GM18858 (cell line): ENCODE results near the gene TTC34.
"Not testable (repeated sequence)": the region's sequence is repeated elsewhere in the genome, so short reads cannot be mapped to it uniquely, and the experiment has no call there.

ENCODE experiments used
- ATAC-seq: cut with Tn5 transposase; IDR thresholded peaks from one replicate; pipeline ENCODE4 v1.9.1; 2021; ENCODE audit not compliant: unreplicated experiment

TTC34 gene

DNA sequence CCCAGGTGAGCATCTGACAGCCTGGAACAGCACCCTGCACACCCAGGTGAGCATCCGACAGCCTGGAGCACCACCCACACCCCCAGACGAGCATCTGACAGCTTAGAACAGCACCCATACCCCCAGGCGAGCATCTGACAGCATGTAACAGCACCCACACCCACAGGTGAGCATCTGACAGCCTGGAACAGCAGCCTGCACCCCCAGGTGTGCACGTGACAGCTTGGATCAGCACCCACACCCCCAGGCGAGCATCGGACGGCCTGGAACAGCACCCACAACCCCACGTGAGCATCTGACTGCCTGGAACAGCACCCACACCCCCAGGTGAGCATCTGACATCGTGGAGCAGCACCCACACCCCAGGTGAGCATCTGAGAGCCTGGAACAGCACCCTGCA lies 116.6 kb downstream of the TTC34 start:
- not testable (repeated sequence) for ATAC-seq

DNA sequence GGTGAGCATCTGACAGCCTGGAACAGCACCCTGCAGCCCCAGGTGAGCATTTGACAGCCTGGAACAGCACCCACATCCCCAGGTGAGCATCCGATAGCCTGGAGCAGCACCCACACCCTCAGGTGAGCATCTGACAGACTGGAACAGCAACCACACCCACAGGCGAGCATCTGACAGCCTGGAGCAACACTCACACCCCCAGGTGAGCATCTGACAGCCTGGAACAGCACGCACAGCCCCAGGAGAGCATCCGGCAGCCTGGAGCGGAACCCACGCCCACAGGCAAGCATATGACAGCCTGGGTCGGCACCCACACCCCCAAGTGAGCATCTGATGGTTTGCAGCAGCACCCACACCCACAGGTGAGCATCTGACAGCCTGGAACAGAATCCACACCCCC lies 117.5 kb downstream of the TTC34 start:
- not testable (repeated sequence) for ATAC-seq

DNA sequence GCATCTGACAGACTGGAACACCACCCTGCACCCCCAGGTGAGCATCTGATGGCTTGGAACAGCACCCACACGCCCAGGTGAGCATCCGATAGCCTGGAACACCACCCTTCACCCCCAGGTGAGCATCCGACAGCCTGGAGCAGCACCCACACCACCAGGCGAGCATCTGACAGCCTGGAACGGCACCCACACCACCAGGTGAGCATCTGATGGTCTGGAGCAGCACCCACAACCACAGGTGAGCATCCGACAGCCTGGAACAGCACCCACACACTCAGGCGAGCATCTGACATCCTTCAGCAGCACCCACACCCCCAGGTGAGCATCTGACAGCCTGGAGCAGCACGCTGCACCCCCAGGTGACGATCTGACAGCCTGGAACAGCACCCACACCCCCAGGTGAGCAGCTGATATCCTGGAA lies 118.2 kb downstream of the TTC34 start:
- not testable (repeated sequence) for ATAC-seq

DNA sequence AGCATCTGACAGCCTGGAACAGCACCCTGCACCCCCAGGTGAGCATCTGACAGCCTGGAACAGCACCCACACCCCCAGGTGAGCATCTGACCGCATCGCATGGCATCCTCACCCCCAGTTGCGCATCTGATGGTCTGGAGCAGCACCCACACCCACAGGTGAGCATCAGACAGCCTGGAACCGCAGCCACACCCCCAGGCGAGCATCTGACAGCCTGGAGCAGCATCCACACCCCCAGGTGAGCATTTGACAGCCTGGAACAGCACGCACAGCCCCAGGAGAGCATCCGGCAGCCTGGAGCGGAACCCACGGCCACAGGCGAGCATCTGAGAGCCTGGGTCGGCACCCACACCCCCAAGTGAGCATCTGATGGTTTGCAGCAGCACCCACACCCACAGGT lies 118.6 kb downstream of the TTC34 start:
- ATAC-seq: not testable (repeated sequence)

DNA sequence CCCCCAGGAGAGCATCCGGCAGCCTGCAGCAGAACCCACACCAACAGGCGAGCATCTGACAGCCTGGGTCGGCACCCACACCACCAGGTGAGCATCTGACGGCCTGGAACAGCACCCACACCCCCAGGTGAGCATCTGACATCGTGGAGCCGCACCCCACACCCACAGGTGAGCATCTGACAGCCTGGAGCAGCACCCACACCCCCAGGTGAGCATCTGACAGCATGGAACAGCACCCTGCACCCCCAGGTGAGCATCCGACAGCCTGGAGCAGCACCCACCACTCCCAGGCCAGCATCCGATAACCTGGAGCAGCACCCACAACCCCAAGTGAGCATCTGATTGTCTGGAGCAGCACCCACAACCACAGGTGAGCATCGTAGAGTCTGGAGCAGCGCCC lies 124.8 kb downstream of the TTC34 start:
- ATAC-seq: not testable (repeated sequence)

DNA sequence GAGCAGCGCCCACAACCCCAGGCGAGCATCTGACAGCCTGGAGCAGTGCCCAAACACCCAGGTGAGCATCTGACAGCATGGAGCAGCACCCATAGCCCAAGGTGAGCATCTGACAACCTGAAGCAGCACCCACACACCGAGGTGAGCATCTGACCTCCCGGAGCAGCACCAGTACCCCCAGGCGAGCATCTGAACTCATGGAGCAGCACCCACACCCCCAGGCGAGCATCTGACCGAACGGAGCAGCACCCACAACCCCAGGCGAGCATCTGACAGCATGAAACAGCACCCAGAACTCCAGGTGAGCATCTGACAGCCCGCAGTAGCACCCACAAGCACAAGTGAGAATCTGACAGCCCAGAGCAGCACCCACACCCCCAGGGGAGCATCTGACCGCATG lies 129.8 kb downstream of the TTC34 start:
- ATAC-seq: not testable (repeated sequence)

DNA sequence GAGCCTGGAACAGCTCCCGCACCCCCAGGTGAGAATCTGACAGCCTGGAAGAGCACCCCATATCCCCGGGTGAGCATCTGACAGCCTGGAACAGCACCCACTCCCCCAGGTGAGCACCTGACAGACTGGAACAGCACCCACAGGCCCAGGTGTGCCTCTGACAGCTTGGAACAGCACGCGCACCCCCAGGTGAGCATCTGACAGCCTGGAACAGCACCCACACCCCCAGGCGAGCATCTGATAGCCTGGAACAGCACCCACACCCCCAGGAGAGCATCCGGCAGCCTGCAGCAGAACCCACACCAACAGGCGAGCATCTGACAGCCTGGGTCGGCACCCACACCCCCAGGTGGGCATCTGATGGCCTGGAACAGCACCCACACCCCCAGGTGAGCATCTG lies 141.7 kb downstream of the TTC34 start:
- not testable (repeated sequence) for ATAC-seq

DNA sequence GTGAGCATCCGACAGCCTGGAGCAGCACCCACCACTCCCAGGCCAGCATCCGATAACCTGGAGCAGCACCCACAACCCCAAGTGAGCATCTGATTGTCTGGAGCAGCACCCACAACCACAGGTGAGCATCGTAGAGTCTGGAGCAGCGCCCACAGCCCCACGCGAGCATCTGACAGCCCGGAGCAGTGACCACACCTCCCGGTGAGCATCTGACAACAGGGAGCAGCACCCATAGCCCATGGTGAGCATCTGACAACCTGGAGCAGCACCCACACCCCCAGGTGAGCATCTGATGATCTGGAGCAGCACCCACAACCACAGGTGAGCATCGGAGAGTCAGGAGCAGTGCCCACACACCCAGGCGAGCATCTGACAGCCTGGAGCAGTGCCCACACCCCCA lies 143.6 kb downstream of the TTC34 start:
- not testable (repeated sequence) for ATAC-seq

DNA sequence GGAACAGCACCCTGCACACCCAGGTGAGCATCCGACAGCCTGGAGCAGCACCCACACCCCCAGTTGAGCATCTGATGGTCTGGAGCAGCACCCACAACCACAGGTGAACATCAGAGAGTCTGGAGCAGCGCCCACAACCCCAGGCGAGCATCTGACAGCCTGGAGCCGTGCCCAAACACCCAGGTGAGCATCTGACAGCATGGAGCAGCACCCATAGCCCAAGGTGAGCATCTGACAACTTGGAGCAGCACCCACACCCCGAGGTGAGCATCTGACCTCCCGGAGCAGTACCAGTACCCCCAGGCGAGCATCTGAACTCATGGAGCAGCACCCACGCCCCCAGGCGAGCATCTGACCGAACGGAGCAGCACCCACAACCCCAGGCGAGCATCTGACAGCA lies 144.4 kb downstream of the TTC34 start:
- ATAC-seq: not testable (repeated sequence)

DNA sequence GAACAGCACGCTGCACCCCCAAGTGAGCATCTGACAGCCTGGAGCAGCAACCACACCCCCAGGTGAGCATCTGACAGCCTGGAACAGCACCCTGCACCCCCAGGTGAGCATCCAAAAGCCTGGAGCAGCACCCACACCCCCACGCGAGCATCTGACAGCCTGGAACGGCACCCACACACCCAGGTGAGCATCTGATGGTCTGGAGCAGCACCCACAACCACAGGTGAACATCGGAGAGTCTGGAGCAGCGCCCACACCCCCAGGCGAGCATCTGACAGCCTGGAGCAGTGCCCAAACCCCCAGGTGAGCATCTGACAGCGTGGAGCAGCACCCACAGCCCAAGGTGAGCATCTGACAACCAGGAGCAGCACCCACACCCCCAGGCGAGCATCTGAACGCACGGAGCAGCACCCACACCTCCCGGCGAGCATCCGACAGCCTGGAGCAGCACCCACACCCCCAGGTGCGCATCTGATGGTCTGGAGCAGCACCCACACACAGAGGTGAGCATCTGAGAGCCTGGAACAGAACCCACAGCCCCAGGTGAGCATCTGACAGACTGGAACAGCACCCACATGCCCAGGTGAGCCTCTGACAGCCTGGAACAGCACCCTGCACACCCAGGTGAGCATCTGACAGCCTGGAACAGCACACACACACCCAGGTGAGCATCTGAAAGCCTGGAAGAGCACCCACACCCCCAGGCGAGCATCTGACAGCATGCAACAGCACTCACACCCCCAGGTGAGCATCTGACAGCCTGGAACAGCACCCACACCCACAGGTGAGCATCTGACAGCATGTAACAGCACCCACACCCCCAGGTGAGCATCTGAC lies 145.7 kb downstream of the TTC34 start:
- ATAC-seq: not testable (repeated sequence)

DNA sequence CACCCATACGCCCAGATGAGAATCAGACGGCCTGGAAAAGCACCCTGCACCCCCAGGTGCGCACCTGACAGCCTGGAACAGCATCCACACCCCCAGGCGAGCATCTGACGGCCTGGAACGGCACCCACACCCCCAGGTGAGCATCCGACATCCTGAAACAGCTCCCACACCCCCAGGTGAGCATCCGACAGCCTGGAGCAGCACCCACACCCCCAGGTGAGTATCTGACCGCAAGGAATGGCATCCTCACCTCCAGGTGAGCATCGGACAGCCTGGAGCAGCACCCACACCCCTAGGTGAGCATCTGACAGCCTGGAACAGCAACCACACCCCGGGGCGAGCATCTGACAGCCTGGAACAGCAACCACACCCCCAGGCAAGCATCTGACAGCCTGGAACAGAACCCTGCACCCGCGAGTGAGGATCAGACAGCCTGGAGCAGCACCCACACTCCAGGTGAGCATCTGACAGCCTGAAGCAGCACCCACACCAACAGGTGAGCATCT lies 147.0 kb downstream of the TTC34 start:
- ATAC-seq: not testable (repeated sequence)

DNA sequence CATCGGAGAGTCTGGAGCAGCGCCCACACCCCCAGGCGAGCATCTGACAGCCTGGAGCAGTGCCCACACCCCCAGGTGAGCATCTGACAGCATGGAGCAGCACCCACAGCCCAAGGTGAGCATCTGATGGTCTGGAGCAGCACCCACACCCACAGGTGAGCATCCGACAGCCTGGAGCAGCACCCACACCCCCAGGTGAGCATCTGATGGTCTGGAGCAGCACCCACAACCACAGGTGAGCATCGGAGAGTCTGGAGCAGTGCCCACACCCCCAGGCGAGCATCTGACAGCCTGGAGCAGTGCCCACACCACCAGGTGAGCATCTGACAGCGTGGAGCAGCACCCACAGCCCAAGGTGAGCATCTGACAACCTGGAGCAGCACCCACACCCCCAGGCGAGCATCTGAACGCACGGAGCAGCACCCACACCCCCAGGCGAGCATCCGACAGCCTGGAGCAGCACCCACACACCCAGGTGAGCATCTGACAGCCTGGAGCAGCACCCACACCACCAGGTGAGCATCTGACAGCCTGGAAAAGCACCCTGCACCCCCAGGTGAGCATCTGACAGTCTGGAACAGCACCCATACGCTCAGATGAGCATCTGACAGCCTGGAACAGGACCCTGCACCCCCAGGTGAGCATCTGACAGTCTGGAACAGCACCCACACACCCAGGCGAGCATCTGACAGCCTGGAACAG lies 147.6 kb downstream of the TTC34 start:
- not testable (repeated sequence) for ATAC-seq

DNA sequence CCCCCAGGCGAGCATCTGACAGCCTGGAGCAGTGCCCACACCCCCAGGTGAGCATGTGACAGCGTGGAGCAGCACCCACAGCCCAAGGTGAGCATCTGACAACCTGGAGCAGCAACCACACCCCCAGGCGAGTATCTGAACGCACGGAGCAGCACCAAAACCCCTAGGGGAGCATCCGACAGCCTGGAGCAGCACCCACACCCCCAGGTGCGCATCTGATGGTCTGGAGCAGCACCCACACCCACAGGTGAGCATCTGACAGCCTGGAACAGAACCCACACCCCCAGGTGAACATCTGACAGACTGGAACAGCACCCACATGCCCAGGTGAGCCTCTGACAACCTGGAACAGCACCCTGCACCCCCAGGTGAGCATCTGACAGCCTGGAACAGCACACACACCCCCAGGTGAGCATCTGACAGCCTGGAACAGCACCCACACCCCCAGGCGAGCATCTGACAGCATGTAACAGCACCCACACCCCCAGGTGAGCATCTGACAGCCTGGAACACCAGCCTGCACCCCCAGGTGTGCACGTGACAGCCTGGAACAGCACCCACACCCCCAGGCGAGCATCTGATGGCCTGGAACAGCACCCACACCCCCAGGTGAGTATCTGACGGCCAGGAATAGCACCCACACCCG lies 148.4 kb downstream of the TTC34 start:
- ATAC-seq: not testable (repeated sequence)

DNA sequence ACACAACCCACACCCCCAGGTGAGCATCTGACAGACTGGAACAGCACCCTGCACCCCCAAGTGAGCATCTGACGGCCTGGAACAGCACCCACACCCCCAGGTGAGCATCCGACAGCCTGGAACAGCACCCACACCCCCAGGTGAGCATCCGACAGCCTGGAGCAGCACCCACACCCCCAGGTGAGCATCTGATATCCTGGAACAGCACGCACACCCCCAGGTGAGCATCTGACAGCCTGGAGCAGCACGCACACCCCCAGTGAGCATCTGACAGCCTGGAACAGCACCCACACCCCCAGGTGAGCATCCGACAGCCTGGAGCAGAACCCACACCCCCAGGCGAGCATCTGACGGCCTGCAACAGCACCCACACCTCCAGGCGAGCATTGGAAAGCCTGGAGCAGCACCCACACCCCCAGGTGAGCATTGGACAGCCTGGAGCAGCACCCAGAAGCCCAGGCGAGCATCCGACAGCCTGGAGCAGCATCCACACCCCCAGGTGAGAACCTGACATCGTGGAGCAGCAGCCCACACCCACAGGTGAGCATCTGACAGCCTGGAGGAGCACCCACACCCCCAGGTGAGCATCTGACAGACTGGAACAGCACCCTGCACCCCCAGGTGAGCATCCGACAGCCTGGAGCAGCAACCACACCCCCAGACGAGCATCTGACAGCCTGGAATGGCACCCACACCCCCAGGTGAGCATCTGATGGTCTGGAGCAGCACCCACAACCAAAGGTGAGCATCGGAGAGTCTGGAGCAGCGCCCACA lies 149.2 kb downstream of the TTC34 start:
- not testable (repeated sequence) for ATAC-seq

DNA sequence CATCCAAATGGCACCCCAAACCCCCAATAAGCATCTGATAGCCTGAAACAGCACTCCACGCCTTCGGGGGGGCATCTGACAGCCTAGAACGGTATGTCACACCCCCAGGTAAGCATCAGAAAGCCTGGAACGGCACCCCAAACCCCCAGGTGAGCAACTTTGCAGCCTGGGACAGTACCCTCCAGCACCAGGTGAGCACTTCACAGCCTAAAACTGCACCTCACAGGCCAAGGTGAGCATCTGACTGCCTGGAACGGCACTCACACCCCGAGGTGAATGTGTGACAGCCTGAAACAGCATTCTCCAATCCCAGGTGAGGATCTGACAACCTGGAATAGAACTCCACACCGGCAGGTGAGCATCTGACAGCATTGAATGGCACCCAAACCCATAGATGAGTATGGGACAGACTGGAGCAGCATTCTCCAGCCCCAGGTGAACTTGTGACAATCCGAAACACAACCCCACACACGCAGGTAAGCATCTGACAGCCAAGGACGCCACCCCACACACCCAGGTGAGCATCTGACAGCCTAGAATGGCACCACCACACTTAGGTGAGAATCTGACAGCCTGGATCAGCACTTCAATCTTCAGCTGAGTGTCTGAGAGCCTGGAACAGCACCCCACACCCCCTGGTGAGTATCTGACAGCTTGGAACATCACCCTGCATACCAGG lies 150.4 kb downstream of the TTC34 start:
- ATAC-seq: no peak

DNA sequence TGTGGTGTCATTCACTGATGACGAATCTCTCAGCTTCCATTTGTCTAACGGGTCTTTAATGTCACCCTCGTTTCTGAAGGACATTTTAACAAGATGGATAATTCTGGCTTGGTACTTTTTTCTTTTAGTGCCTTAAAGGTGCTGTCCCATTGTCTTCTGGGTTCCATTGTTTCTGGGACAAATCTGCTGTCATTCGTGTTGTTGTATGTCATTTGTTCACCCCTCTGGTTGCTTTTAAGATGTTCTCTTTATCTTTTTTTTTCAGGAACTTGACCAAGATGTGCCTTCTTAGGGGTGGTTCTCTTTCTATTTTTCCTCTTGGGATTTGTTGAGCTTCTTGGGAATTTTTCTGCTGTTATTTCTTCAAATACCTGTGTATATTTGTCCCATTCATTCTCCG lies 154.7 kb downstream of the TTC34 start:
- no peak for ATAC-seq

DNA sequence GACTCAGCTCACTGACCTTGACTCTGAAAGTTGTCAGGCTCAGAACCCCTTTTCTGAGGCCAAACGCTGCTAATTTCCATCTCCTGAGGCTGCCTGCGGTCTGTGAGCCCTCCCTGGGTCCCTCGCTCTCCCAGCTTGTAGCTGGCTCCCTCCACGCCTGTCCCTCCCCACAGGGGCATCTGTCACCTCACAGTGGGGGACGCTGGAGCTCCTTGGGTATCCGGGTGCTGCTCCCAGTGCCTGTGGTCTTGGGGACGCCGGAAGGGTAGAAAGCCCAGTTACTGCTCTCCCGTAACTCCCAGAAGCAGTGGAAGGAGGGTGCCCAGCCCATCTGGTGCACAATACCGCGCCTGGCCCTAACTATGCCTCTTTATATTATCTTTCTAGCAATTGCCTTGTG lies 155.7 kb downstream of the TTC34 start:
- no peak for ATAC-seq

DNA sequence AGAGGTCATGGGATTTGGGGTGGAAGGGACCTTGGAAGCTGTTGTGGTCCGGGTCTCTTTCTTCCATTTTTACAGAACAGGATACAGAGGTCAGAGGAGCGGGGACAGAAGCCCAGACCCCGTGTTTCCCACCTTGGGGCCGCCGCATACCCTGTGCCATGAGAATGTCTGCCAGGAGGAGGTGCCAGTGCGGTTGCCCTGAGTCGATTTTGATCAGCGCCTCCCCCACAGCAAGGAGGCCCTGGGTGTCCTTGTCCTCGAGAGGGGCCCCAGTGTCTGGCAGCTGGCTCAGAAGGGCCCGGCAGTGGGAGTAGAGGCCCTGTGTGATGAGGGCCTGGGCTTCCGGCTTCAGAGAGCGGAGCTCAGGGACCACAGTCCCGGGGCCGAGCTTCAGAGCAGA lies 156.3 kb downstream of the TTC34 start:
- no peak for ATAC-seq

DNA sequence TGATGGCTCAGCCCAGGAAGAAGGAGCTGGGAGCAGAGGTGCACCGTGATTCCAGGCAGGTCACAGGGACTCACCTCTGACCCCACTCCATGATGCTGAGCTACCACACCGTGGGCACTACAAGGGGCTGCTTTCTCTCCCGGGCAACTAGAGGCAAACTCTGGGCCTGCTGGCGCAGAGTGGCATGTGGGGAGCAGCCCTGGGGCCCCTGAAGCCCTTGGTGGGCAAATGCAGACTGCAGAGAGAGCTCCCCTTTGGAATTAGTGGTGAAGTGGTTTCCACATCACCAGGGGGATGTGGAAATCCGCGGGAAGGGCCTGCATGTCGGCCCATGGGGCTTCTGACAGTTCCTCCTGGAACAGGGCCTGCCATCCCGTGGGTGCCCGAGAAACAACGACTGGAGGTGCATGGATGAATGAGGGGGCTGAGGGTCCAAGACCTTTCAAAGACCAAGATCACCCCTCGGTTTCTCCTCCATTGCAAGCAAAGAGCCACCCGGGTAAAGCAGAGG lies 156.8 kb downstream of the TTC34 start:
- no peak for ATAC-seq

DNA sequence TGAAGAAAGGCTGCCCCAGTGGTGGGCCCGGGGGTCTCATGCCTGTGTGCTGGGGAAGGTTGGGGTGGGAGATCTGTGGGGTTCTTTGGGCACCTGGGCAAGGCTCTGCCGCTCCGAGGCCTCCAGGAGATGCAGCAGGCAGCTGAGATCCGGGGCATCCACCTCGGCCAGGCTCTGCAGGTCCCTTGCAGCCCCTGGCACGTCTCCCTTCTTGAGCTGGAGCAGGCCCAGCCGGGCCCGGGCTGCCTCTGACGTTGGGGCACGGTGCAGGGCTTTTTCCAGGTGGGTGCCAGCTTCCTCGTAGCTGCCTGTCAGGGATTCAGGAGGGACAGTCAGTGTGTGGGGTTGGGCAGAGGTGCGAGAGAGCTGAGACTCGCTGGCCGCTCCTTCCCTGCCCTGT lies 157.3 kb downstream of the TTC34 start:
- no peak for ATAC-seq
